Measurements from ENCODE around the gene TAX1BP3.

TAX1BP3 gene

DNA sequence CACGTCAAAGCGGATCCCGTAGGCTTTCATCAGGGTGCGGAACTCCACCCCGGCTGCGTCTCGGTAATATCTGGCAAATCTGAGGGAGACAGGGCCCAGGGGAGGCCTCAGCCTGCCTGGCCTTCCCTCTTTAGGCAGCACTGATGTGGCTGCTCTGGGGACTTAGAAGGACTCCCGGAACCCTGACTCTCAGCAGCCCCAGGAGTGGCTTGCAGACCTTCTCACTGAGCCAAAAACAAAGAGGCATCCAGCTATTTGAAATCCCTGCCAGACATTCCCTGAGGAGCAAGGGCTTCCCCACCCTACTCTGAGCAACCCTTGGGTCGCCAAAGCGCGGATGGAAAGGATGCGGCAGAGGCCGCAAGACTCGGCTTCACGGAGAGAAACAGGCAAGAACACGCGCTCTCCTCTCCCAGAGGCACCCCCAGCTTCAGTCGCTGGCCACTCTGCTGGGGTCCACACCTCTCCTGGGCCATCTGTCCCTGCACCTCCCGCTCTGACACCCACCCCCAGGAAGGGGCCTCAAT lies 19.7 kb upstream of the TAX1BP3 start:
- DNase-seq, result no peak

DNA sequence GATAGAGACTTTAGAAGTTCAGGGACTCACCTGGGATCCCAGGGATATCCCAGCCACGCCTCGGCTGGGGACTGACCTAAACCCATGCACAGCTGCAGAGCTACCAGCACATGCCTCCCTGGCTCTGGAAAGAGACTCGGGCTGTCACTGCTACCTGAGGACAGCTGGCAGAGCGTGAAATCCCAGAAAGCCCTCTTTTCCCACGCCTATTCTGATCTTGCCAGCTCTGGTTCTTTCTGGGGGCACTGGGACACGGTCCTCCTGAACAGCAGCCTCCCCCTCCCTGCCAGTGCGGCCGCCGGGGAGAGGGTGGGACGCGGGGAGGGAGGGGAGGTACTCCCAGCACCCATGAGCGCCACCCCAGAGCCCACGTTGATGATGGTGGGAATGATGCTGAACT lies 16.8 kb upstream of the TAX1BP3 start:
- no peak for DNase-seq

GRCh38 chr17:3683054-3683511 lies 14.7 kb upstream of the TAX1BP3 start:
- no peak for DNase-seq

- no peak for DNase-seq
These were observed 13.7 kb upstream of the TAX1BP3 start for GRCh38 chr17:3682033-3682432.

DNA sequence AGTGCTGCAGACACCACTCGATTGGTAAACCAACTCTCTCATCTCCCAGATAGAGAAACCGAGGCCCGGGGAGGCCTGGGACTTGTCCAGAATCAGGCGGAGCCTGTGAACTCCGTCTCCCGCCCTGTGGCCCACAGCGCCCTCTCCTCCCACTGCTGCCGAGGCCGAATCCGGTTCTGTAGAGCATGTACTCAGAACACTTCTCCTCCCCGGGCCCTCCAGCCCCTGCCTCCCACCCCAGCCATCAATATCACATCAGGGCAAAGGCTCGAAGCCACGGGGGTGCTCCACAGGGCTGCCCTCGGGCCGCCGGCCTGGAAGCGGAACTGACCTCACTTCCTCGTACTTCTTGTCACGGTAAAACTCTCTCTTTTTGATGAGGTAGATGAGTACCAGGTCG lies 13.2 kb upstream of the TAX1BP3 start:
- no peak for DNase-seq

DNA sequence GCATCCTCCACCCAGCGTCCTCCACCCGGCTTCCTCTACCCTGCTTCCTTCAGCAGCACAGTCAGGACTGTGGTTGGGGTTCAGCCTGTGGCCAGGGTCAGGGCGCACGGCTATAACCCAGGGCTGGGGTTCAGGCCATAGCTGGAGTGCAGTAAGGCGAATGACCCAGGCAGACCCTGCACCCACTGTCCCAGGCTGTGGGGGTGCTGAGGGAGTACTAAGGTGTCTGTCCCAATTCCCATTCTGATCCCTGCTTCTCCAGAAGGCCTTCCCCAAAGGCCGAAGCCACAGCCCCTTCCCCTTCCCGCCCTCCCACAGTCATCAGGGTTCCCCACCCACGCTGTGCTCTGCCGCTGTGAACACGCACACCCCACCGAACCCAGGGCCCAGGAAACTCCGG lies 12.7 kb upstream of the TAX1BP3 start:
- DNase-seq, result no peak

GRCh38 chr17:3679531-3680126 lies 11.3 kb upstream of the TAX1BP3 start:
- no peak for DNase-seq

DNA sequence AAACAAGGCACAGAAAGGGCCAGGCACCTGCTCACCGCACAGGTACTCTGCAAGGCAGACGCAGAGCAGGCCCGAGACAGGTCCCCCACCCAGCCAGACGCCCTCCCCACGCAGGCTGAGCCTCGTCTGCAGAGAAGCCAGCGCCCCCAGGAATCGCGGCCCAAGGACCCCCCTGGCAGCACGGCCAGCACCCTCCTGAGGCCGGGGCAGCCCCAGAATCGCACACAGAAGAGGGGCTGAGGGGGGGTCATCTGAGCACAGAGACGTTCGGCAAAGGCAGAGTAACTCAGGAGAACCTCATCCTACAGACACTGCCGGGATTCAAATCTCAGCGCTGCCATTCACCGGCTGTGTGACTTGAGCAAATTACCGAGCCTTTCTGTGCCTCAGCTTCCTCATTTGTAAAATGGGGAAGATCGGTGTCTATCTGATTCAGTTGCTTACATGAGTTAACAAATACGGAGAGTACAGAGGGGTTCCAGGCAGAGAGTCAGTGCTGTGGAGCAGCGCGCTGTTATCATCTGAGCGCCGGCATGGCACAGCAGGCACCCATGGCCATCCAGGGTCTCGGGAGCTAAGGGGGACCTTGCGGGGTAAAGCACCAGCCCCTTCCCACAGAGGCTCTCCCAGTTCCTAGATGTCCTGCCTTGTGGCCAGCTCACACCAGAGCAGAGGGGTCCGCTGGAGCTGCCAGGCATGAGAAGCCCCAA lies 10.6 kb upstream of the TAX1BP3 start:
- no peak for DNase-seq

DNA sequence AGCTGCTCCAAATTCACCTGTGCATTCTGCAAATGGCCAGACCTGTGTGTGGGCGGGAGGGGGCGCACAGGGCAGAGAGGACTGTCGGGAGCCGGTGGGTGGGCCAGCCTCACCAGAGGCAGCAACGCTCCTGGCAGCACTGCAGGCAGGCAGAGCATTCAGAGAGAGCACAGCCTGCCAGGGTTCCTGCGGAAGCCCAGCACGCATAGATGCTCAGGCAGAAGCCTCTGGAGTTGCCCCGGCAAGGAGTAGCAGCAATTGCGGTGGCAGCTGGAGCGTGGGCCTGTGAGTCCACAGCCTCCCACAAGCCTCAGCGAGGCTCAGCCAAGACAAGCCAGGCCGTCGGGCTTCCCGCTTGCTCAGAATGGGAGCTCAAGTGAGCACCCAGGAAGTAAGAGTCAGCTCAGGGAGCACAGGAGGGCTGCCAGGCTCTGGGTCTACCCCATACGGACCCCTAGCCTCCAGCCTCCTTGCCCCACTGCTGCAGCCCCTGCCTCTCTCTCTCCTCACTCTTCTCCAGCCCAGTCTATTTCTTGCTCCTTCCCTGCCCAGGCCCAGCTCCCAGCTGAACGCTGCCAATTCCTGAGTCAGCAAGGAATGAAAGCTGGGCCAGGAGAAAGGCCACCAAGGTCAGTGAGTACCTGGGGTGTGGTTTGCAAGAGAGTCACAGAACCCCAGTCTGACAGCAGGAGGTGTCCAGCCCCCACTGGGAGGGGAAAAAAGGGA lies 9.9 kb upstream of the TAX1BP3 start:
- DNase-seq, result no peak

DNA sequence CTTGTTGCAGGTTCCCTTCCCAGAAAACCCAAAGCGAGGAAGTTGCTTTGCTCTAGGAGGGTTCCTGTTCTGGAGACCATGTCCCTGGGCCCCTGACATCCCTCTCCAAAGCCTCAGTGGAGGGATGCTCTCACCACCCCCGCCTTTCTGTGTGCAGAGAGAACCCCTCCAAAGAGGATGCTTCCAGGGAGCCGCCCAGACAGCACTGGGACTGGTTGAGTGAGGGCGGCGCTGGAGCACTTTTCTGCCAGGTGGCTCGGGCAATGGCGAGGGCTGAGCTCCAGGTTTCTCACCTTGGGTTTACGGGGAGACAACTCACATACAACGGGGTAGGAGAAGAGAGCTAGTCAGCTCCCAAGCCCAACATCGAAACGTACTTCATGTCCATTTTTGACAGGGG lies 7.5 kb upstream of the TAX1BP3 start:
- no peak for DNase-seq

- no peak for DNase-seq
These were observed 4.2 kb upstream of the TAX1BP3 start for GRCh38 chr17:3672571-3672970.

DNA sequence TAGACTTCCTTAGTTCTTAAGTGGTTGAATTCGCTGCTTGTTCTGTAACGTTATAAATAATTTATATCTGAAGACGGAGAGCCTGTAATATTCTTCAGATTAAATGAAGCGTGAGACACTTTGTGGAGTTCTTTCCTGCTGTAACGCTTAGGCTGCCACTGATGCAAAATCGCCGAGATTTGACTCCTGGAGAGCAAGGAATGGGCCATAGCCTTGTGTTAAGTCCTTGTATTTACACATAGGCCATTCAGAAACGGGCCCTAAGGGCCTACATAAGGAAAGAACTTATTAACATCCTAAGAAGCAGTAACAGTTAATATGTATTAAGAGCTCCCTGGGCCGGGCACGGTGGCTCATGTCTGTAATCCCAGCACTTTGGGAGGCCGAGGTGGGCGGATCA lies 1.2 kb upstream of the TAX1BP3 start:
- DNase-seq, result no peak

- no peak for DNase-seq
These were observed 638 bp upstream of the TAX1BP3 start for GRCh38 chr17:3669085-3669347.

- peak; percentile 96 for DNase-seq
These were observed 756 bp downstream of the TAX1BP3 start for GRCh38 chr17:3667366-3668278.

DNA sequence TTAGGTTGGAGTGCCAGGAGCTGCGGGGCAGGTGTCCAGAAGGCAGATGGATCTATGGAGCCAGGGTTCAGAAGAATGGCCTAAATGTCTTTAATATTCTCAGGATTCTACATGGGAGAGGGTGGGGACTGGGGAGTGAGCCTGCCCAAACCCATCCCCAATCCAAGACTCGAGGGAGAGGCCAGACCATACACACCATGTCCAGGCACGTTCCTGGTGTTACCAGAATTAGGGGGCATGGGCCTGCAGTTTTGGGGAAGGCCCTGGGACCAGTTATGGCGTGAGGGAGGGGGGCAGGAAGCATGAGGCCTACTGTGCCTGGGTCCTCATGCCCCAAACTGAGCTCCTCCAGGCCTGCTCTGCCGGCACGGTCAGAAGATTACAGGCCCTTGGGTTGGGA lies 1.9 kb downstream of the TAX1BP3 start:
- no peak for DNase-seq

DNA sequence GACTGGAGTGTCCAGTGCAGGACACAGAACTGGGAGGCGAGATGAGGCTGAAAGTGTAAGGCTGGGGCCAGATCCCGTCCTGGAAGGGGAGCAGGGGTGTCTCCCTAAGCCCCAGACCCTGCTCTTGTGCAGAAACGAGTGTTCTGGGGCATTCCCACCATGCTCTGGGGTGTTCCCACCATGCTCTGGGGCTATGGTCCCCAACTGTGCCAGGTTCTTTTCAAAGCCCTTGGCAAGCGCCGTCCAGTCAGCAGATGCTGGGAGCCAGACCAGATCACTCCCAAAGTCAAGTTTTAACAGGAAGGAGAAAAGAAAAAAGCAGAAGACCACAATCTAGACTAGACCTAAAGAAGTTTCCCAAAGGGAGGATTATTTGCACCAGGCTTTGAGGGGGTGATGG lies 2.5 kb downstream of the TAX1BP3 start:
- no peak for DNase-seq

- no peak for DNase-seq
These were observed 5.0 kb downstream of the TAX1BP3 start for GRCh38 chr17:3663102-3664011.

GRCh38 chr17:3660311-3660891 lies 8.0 kb downstream of the TAX1BP3 start:
- no peak for DNase-seq

GRCh38 chr17:3659541-3660111 lies 8.8 kb downstream of the TAX1BP3 start:
- DNase-seq, result peak; percentile 67

GRCh38 chr17:3658784-3659449 lies 9.5 kb downstream of the TAX1BP3 start:
- DNase-seq, result no peak

All from left hindlimb (tissue), 1 donor.